GM19328 (cell line): ENCODE measurements around the gene GP1BB.

Experiments used
- ATAC-seq: cut with Tn5 transposase; IDR thresholded peaks from one replicate; pipeline ENCODE4 v1.9.1; 2021; ENCODE audit warnings: mild to moderate bottlenecking, moderate library complexity; ENCODE audit not compliant: unreplicated experiment

Gene GP1BB

GRCh38 chr22:19739911-19740449 lies 16.6 kb downstream of the GP1BB start:
- ATAC-seq = no peak

GRCh38 chr22:19740586-19740985 lies 17.2 kb downstream of the GP1BB start:
- no peak for ATAC-seq

- no peak for ATAC-seq
These were observed 17.7 kb downstream of the GP1BB start for GRCh38 chr22:19741053-19741452.

- ATAC-seq = no peak
These were observed 19.1 kb downstream of the GP1BB start for GRCh38 chr22:19742160-19743066.

GRCh38 chr22:19743081-19743480 lies 19.7 kb downstream of the GP1BB start:
- ATAC-seq = no peak

GRCh38 chr22:19743651-19744050 lies 20.3 kb downstream of the GP1BB start:
- no peak for ATAC-seq

GRCh38 chr22:19744350-19745006 lies 21.1 kb downstream of the GP1BB start:
- ATAC-seq = no peak

- no peak for ATAC-seq
These were observed 22.1 kb downstream of the GP1BB start for GRCh38 chr22:19745155-19746101.

GRCh38 chr22:19746726-19747125 lies 23.4 kb downstream of the GP1BB start:
- no peak for ATAC-seq

GRCh38 chr22:19747551-19747950 lies 24.2 kb downstream of the GP1BB start:
- no peak for ATAC-seq

GRCh38 chr22:19748139-19748538 lies 24.8 kb downstream of the GP1BB start:
- no peak for ATAC-seq

GRCh38 chr22:19748991-19749664 lies 25.8 kb downstream of the GP1BB start:
- no peak for ATAC-seq

- ATAC-seq = no peak
These were observed 26.5 kb downstream of the GP1BB start for GRCh38 chr22:19749876-19750275.

- no peak for ATAC-seq
These were observed 27.5 kb downstream of the GP1BB start for GRCh38 chr22:19750507-19751490.

- ATAC-seq = no peak
These were observed 28.3 kb downstream of the GP1BB start for GRCh38 chr22:19751497-19752245.

GRCh38 chr22:19753090-19753842 lies 29.9 kb downstream of the GP1BB start:
- ATAC-seq = no peak

- no peak for ATAC-seq
These were observed 30.8 kb downstream of the GP1BB start for GRCh38 chr22:19753996-19754700.
